K562 (cell line): ENCODE measurements around the gene NECTIN1.

ENCODE experiments used
- BRCA1 ChIP-seq, 2 experiments: fragments of 450-650 bp in 1 of 2; sonication (generic) in 1 of 2; formaldehyde crosslinking in 1 of 2; IDR thresholded peaks; 2 replicates each; pipeline versions ENCODE4 v1.5.0 to v1.6.1; 2017 to 2020; ENCODE audit warnings: mild to moderate bottlenecking in 1 of 2, missing genetic modification reagents in 1 of 2
- KLF1 ChIP-seq: fragments of 450-650 bp; IDR thresholded peaks from 2 replicates; pipeline ENCODE4 v1.6.1; 2016; ENCODE audit warnings: missing genetic modification characterization, missing compliant biosample characterization
- PATZ1 ChIP-seq: fragments of 250-450 bp; sonication (Bioruptor Pico); IDR thresholded peaks from 2 replicates; pipeline ENCODE4 v1.5.0; 2020; ENCODE audit warnings: mild to moderate bottlenecking, borderline replicate concordance
- SRSF1 ChIP-seq: fragments of 200-400 bp; formaldehyde crosslinking; IDR thresholded peaks from 2 replicates; pipeline ENCODE4 v1.6.1; 2017; ENCODE audit warnings: mild to moderate bottlenecking, low read depth, low read length, moderate library complexity
- TCF7 ChIP-seq: sonication (generic); IDR thresholded peaks from 2 replicates; pipeline ENCODE4 v1.6.1; 2016; ENCODE audit warnings: antibody characterized with exemption, borderline replicate concordance
- ZBTB40 ChIP-seq, 2 experiments: fragments of 450-650 bp in 1 of 2; sonication (generic) in 1 of 2; formaldehyde crosslinking in 1 of 2; IDR thresholded peaks; 2 replicates each; pipeline versions ENCODE4 v1.7.1 to v1.9.0; 2016 to 2022; ENCODE audit warnings: inconsistent platforms in 1 of 2, mild to moderate bottlenecking in 1 of 2, missing genetic modification reagents in 1 of 2
- TF ChIP-seq, protein P1 (sequence below), 3 experiments: IDR thresholded peaks in 2 of 3; conservative IDR thresholded peaks in 1 of 3; 2 replicates each; pipeline ENCODE4 v1.5.1; 2011 to 2012; ENCODE audit warnings: low read length in 3 of 3, mild to moderate bottlenecking in 3 of 3, control low read depth in 2 of 3, improper control_type of control experiment in 1 of 3, inconsistent platforms in 1 of 3, low read depth in 1 of 3, mixed read lengths in 1 of 3, moderate library complexity in 1 of 3; ENCODE audit not compliant: insufficient read depth in 2 of 3

DNA sequence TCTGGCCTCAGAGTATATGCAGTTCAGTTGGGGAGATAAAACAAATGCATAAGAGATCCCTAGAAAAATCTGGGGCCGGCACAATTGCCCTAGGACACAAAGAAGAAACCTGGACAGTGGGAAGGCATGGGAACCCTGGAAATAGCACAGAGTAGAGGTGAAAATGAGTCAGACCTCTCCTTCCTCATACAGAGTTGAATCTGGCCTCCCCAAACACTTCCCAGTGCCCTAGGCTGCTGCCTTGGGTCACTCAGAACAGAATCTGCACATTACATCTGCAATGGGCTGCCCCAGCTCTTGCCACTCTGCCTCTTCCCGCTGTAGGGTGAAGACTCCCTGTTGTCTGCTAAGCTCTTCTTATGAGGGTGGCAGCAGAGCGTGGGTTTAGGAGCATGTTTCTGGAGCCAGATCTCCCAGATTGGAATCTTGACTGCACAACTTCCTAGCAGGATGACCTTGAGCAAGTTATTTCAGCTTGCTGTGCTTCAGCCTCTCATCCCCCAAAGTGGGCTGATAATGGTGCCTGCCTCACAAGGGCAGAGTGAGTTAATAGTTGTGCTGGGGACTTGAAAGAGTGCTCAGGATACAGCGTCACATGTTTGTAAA is 47.1 kb upstream of the NECTIN1 start:
- TF ChIP-seq BRCA1 (IDR thresholded peaks at IDR 0.05) (no peak), BRCA1 (CRISPR knock-in tag; IDR thresholded peaks at IDR 0.05) (no peak), TCF7 (no peak), ZBTB40 (IDR thresholded peaks at IDR 0.05) (no peak), ZBTB40 (CRISPR knock-in tag; IDR thresholded peaks at IDR 0.05) (no peak), KLF1 (tag) (no peak), SRSF1 (no peak), PATZ1 (CRISPR knock-in tag) (no peak)
- TF ChIP-seq, protein P1, sequence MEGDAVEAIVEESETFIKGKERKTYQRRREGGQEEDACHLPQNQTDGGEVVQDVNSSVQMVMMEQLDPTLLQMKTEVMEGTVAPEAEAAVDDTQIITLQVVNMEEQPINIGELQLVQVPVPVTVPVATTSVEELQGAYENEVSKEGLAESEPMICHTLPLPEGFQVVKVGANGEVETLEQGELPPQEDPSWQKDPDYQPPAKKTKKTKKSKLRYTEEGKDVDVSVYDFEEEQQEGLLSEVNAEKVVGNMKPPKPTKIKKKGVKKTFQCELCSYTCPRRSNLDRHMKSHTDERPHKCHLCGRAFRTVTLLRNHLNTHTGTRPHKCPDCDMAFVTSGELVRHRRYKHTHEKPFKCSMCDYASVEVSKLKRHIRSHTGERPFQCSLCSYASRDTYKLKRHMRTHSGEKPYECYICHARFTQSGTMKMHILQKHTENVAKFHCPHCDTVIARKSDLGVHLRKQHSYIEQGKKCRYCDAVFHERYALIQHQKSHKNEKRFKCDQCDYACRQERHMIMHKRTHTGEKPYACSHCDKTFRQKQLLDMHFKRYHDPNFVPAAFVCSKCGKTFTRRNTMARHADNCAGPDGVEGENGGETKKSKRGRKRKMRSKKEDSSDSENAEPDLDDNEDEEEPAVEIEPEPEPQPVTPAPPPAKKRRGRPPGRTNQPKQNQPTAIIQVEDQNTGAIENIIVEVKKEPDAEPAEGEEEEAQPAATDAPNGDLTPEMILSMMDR (IDR thresholded peaks at IDR 0.05 in 2 of 3, conservative IDR thresholded peaks at IDR 0.05 in 1 of 3; ENCODE audit: insufficient read depth in 2 of 3, low read depth in 1 of 3, low read length in 3 of 3), result no peak
